ENCODE data around the gene SFXN2. TPM values are rescaled to one million over a fixed set of nuclear protein-coding genes. Genes with fewer than 3 reads are reported as not detected.
A peak's percentile ranks its signal among the peaks of the same experiment; 100 is the strongest.

Gene SFXN2
- total and polyA plus RNA-seq, 4 donors = 3.2 to 8.3 (median 4.3) TPM

DNA sequence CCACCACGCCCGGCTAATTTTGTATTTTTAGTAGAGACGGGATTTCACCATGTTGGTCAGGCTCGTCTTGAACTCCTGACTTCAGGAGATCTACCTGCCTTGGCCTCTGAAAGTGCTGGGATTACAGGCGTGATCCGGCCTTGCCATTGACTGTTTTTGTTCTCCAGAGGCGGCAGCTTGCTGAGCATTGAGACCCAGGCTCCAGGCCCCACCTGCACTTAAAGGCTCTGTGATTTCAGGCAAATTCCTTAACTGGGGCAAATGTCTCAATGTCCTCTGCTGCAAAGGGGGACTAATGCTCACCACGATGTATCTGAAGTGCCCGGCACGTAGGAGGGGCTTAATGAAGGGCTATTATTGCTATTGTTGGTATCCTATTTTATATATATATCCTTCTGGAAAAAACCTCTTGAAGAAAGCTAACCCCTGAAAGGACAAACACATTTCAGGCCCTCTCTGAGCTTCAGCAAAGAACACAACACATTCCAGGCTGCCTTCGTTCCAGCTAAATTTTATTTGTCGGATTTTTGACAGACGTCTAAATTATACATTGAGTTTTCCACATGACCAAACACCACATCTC, 41.1 kb upstream of the SFXN2 start:
- DNase-seq (peak in 1 of 2 donors; percentile 24), ATAC-seq (ENCODE audit: low FRiP score) (no peak)
- no peaks in the 10 kb centered on the region for H3K9me3 ChIP-seq (ENCODE audit: control insufficient read depth, low read length)
- H3K27ac ChIP-seq (ENCODE audit: low read depth in 1 of 2, low read length in 2 of 2) = peak overlapping the region; percentile 19 to 60
- no peaks in the 10 kb centered on the region for H3K27me3 ChIP-seq (ENCODE audit: control insufficient read depth in 1 of 2, insufficient read depth in 2 of 2, low read length in 1 of 2)
- no peak overlapping the region for H3K4me3 ChIP-seq (ENCODE audit: low read length in 2 of 2)
- no peaks in the 10 kb centered on the region for H3K36me3 ChIP-seq (ENCODE audit: control insufficient read depth in 1 of 2, insufficient read depth in 2 of 2, low read length in 1 of 2)
- 56% methylated on average over 13 of the region's 13 CpGs for WGBS, 2 donors
- intact Hi-C loops (cut with DNase I) = no loop called here
- H3K4me1 ChIP-seq (ENCODE audit: control insufficient read depth in 1 of 2, insufficient read depth in 2 of 2, low read length in 2 of 2) = peaks cover 0 to 3% of the 10 kb centered on the region in 2 donors

DNA sequence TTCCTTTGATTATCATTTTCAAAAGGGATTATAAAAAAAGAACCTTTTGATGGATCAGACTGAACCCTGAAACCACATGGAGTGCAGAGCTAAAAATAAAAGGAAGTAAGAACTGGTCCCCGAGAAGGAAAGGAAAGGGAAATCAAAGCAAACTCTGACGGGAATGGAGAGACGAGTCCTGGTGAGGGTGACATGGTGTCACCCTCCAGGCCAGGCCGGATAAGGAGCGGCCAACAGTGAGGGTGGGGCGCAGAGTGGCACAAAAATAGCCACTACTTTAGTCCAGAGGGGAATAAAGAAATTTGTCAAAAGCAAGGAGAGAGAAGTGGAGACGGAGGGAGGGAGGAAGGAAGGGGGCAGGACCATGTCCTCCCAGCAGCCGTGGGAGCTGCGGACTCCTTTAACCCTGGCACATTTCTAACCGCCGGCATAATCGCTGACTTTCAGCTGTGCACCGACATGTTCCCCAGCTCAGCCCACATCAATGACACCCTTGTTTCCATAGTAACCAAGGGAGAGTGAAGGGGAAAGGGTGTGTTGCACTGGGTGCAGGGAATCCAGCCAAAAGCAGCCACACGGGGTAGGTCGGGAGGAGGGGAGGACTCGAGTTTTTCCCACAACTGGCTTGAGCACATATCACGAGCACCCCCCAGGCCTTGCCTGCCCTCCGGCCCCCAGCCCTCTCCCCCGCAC, 40.5 kb upstream of the SFXN2 start:
- H3K4me1 ChIP-seq (ENCODE audit: control insufficient read depth in 1 of 2, insufficient read depth in 2 of 2, low read length in 2 of 2) = peaks cover 0 to 3% of the 10 kb centered on the region in 2 donors
- whole genome bisulfite sequencing, 2 donors = 1% methylated on average over 19 of the region's 19 CpGs
- H3K36me3 ChIP-seq (ENCODE audit: control insufficient read depth in 1 of 2, insufficient read depth in 2 of 2, low read length in 1 of 2) = no peaks in the 10 kb centered on the region
- no peaks in the 10 kb centered on the region for H3K27me3 ChIP-seq (ENCODE audit: control insufficient read depth in 1 of 2, insufficient read depth in 2 of 2, low read length in 1 of 2)
- intact Hi-C loops (cut with DNase I) = loop anchor here in 1 of 2 donors (2.0 kb wide), 1 partner anchor 27 kb away; no protein-coding TSS in a partner anchor
- ATAC-seq (ENCODE audit: low FRiP score) (peak; percentile 79), DNase-seq (peak; percentile 84 to 85)
- H3K4me3 ChIP-seq (ENCODE audit: low read length in 2 of 2) = peak overlapping the region in 1 of 2 donors; percentile 9
- no peaks in the 10 kb centered on the region for H3K9me3 ChIP-seq (ENCODE audit: control insufficient read depth, low read length)
- H3K27ac ChIP-seq (ENCODE audit: low read depth in 1 of 2, low read length in 2 of 2) = peak overlapping the region; percentile 18 to 19

DNA sequence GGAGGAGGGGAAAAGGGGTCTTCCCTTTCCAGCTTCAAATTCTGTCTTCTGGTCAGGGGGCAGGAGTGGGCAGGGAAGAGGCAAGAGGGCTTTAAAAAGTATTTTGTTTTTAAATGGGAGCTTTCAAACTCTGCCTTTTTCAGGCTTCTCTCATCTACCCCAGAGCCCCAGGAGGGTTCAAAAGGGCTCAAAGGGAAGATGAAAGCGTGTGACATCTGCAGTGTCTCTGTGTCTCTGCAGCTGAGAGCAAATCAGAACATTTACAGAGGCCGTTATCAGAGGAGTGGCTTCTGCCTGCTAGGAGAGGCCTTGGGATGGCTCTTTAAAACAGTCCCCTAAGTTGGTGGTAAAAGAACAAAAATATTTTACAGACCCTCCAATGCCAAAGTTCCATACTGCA, 39.9 kb upstream of the SFXN2 start:
- intact Hi-C loops (cut with DNase I) = loop anchor here in 1 of 2 donors (2.0 kb wide), 1 partner anchor 28 kb away; no protein-coding TSS in a partner anchor
- H3K4me1 ChIP-seq (ENCODE audit: control insufficient read depth in 1 of 2, insufficient read depth in 2 of 2, low read length in 2 of 2) = peaks cover 0 to 3% of the 10 kb centered on the region in 2 donors
- 23 to 29% methylated on average over 2 of the region's 2 CpGs for WGBS, 2 donors

GRCh38 chr10:102675011-102675665, 39.3 kb upstream of the SFXN2 start:
- Histone ChIP-seq H3K4me3 (ENCODE audit: low read length in 2 of 2) (no peak overlapping the region), H3K9me3 (ENCODE audit: control insufficient read depth, low read length) (no peaks in the 10 kb centered on the region), H3K4me1 (ENCODE audit: control insufficient read depth in 1 of 2, insufficient read depth in 2 of 2, low read length in 2 of 2) (peaks cover 0 to 3% of the 10 kb centered on the region in 2 donors), H3K27me3 (ENCODE audit: control insufficient read depth in 1 of 2, insufficient read depth in 2 of 2, low read length in 1 of 2) (no peaks in the 10 kb centered on the region), H3K27ac (ENCODE audit: low read depth in 1 of 2, low read length in 2 of 2) (peak overlapping the region in 1 of 2 donors; percentile 18), H3K36me3 (ENCODE audit: control insufficient read depth in 1 of 2, insufficient read depth in 2 of 2, low read length in 1 of 2) (no peaks in the 10 kb centered on the region)
- 19 to 26% methylated on average over 8 of the region's 8 CpGs for WGBS, 2 donors
- intact Hi-C loops (cut with DNase I) = loop anchor here in 1 of 2 donors (2.0 to 5.0 kb wide), 2 partner anchors 28 to 37 kb away; partner anchors contain the start of genes ARL3 and SFXN2
- no peak for ATAC-seq (ENCODE audit: low FRiP score)
- DNase-seq = peak in 1 of 2 donors; percentile 63

More for the DNA sequence above, 39.9 kb upstream of the SFXN2 start:
- H3K9me3 ChIP-seq (ENCODE audit: control insufficient read depth, low read length) = no peaks in the 10 kb centered on the region
- no peak for DNase-seq
- H3K36me3 ChIP-seq (ENCODE audit: control insufficient read depth in 1 of 2, insufficient read depth in 2 of 2, low read length in 1 of 2) = no peaks in the 10 kb centered on the region
- peak overlapping the region in 1 of 2 donors; percentile 9 for H3K4me3 ChIP-seq (ENCODE audit: low read length in 2 of 2)
- no peak for ATAC-seq (ENCODE audit: low FRiP score)
- no peaks in the 10 kb centered on the region for H3K27me3 ChIP-seq (ENCODE audit: control insufficient read depth in 1 of 2, insufficient read depth in 2 of 2, low read length in 1 of 2)
- H3K27ac ChIP-seq (ENCODE audit: low read depth in 1 of 2, low read length in 2 of 2) = peak overlapping the region; percentile 18 to 19

DNA sequence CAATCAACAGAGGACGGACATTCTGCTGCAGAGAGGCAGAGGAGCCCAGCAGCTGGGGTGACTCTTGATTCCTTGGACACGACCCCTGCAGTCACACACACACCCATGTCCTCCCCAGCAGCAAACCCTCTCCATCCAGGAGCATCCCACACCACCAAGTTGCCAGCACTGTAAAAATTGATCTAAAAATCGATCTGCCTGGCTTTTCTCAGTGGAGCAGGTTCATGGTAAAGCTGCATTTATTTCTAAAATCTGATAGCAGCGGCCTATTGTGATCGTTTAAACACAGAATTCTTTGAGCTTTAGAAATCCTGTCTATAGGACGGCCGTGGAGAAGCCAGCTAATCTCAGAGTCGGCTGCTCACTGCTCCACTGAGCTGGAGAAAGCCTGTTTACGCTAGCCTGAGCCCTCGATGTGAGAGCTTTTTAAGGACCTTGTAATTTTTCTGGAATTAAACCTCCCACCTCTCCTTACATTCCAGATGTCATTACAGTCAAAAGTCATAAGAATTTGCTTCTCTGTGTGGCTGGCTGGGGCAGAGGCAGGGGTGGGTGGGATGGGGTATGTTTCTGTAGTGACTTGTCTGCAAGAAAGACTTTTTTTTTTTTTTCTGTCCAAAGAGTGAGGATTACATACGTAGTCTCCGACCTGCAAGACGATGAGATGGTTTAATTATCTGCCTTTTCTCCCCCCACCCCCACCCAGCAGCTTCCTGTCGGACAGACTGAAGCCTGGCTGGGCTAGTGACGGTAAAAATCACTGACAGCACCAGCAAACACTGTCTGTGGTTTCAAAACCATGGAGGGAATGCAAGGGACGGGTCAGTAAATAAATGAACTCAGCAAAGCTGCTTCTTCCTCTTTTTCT, 38.5 kb upstream of the SFXN2 start:
- DNase-seq (peak; percentile 41 to 76), ATAC-seq (ENCODE audit: low FRiP score) (no peak)
- WGBS, 2 donors = 23 to 29% methylated on average over 16 of the region's 16 CpGs
- H3K4me3 ChIP-seq (ENCODE audit: low read length in 2 of 2) = no peak overlapping the region
- H3K27me3 ChIP-seq (ENCODE audit: control insufficient read depth in 1 of 2, insufficient read depth in 2 of 2, low read length in 1 of 2) = no peaks in the 10 kb centered on the region
- no peaks in the 10 kb centered on the region for H3K36me3 ChIP-seq (ENCODE audit: control insufficient read depth in 1 of 2, insufficient read depth in 2 of 2, low read length in 1 of 2)
- peak overlapping the region in 1 of 2 donors; percentile 18 for H3K27ac ChIP-seq (ENCODE audit: low read depth in 1 of 2, low read length in 2 of 2)
- intact Hi-C loops (cut with DNase I) = loop anchor here in 1 of 2 donors (2.0 to 5.0 kb wide), 2 partner anchors 29 to 36 kb away; partner anchors contain the start of genes ARL3 and SFXN2
- peaks cover 0 to 3% of the 10 kb centered on the region in 2 donors for H3K4me1 ChIP-seq (ENCODE audit: control insufficient read depth in 1 of 2, insufficient read depth in 2 of 2, low read length in 2 of 2)
- H3K9me3 ChIP-seq (ENCODE audit: control insufficient read depth, low read length) = no peaks in the 10 kb centered on the region

GRCh38 chr10:102676534-102677315, 37.7 kb upstream of the SFXN2 start:
- intact Hi-C loops (cut with DNase I) = loop anchor here in 1 of 2 donors (5.0 kb wide), 1 partner anchor 36 kb away; the partner anchor contains the start of genes ARL3 and SFXN2
- Histone ChIP-seq H3K36me3 (ENCODE audit: control insufficient read depth in 1 of 2, insufficient read depth in 2 of 2, low read length in 1 of 2) (no peaks in the 10 kb centered on the region), H3K27me3 (ENCODE audit: control insufficient read depth in 1 of 2, insufficient read depth in 2 of 2, low read length in 1 of 2) (no peaks in the 10 kb centered on the region), H3K4me1 (ENCODE audit: control insufficient read depth in 1 of 2, insufficient read depth in 2 of 2, low read length in 2 of 2) (peaks cover 0 to 3% of the 10 kb centered on the region in 2 donors), H3K27ac (ENCODE audit: low read depth in 1 of 2, low read length in 2 of 2) (no peak overlapping the region), H3K9me3 (ENCODE audit: control insufficient read depth, low read length) (no peaks in the 10 kb centered on the region), H3K4me3 (ENCODE audit: low read length in 2 of 2) (no peak overlapping the region)
- ATAC-seq (ENCODE audit: low FRiP score) (no peak), DNase-seq (peak in 1 of 2 donors; percentile 67)
- WGBS, 2 donors = 83 to 86% methylated on average over 9 of the region's 9 CpGs

GRCh38 chr10:102677331-102678067, 36.9 kb upstream of the SFXN2 start:
- H3K27me3 ChIP-seq (ENCODE audit: control insufficient read depth in 1 of 2, insufficient read depth in 2 of 2, low read length in 1 of 2) = no peaks in the 10 kb centered on the region
- no peak for ATAC-seq (ENCODE audit: low FRiP score)

More at GRCh38 chr10:102677331-102678067, 36.9 kb upstream of the SFXN2 start:
- H3K4me1 ChIP-seq (ENCODE audit: control insufficient read depth in 1 of 2, insufficient read depth in 2 of 2, low read length in 2 of 2) = peaks cover 0 to 3% of the 10 kb centered on the region in 2 donors
- no peaks in the 10 kb centered on the region for H3K9me3 ChIP-seq (ENCODE audit: control insufficient read depth, low read length)
- WGBS, 2 donors = 90 to 91% methylated on average over 9 of the region's 9 CpGs
- intact Hi-C loops (cut with DNase I) = loop anchor here in 1 of 2 donors (5.0 kb wide), 1 partner anchor 35 kb away; the partner anchor contains the start of genes ARL3 and SFXN2
- H3K36me3 ChIP-seq (ENCODE audit: control insufficient read depth in 1 of 2, insufficient read depth in 2 of 2, low read length in 1 of 2) = peaks cover 0 to 2% of the 10 kb centered on the region in 2 donors
- peak in 1 of 2 donors; percentile 33 for DNase-seq
- H3K27ac ChIP-seq (ENCODE audit: low read depth in 1 of 2, low read length in 2 of 2) = no peak overlapping the region
- no peak overlapping the region for H3K4me3 ChIP-seq (ENCODE audit: low read length in 2 of 2)

All from aorta (tissue), 5 donors.